GM21825 (cell line): ENCODE data around the gene SLC1A3.
"Not testable (repeated sequence)": the region's sequence is repeated elsewhere in the genome, so short reads cannot be mapped to it uniquely, and the experiment has no call there.

Experiments
- ATAC-seq: cut with Tn5 transposase; IDR thresholded peaks from one replicate; pipeline ENCODE4 v1.9.1; 2021; ENCODE audit warnings: mild to moderate bottlenecking, moderate library complexity; ENCODE audit not compliant: unreplicated experiment

Gene SLC1A3

GRCh38 chr5:36606428-36607113 lies at the start of gene SLC1A3:
TSS of gene SLC1A3 (plus strand) at chr5:36606606. CDS start at chr5:36608424, 1,818 bp downstream.
- peak; percentile 93 for ATAC-seq

- no peak for ATAC-seq
These were observed 47.8 kb upstream of the SLC1A3 start for GRCh38 chr5:36558641-36559040.

GRCh38 chr5:36561601-36562000 lies 44.8 kb upstream of the SLC1A3 start:
- ATAC-seq = no peak

GRCh38 chr5:36569491-36569890 lies 36.9 kb upstream of the SLC1A3 start:
- ATAC-seq = no peak

GRCh38 chr5:36570301-36571095 lies 35.9 kb upstream of the SLC1A3 start:
- ATAC-seq = no peak

- ATAC-seq = no peak
These were observed 34.9 kb upstream of the SLC1A3 start for GRCh38 chr5:36571401-36572042.

GRCh38 chr5:36573438-36573837 lies 33.0 kb upstream of the SLC1A3 start:
- ATAC-seq = no peak

GRCh38 chr5:36575361-36575781 lies 31.0 kb upstream of the SLC1A3 start:
- ATAC-seq = no peak

GRCh38 chr5:36576721-36577120 lies 29.7 kb upstream of the SLC1A3 start:
- no peak for ATAC-seq

- not testable (repeated sequence) for ATAC-seq
These were observed 26.5 kb upstream of the SLC1A3 start for GRCh38 chr5:36579858-36580257.

GRCh38 chr5:36581070-36581469 lies 25.3 kb upstream of the SLC1A3 start:
- ATAC-seq = no peak

GRCh38 chr5:36584009-36584875 lies 22.2 kb upstream of the SLC1A3 start:
- no peak for ATAC-seq

- ATAC-seq = no peak
These were observed 20.7 kb upstream of the SLC1A3 start for GRCh38 chr5:36585701-36586100.

GRCh38 chr5:36587354-36587753 lies 19.1 kb upstream of the SLC1A3 start:
- ATAC-seq = no peak

- ATAC-seq = not testable (repeated sequence)
These were observed 16.7 kb upstream of the SLC1A3 start for GRCh38 chr5:36589735-36590134.

- ATAC-seq = no peak
These were observed 15.7 kb upstream of the SLC1A3 start for GRCh38 chr5:36590513-36591286.

- ATAC-seq = no peak
These were observed 12.5 kb upstream of the SLC1A3 start for GRCh38 chr5:36593867-36594266.

GRCh38 chr5:36596247-36596646 lies 10.2 kb upstream of the SLC1A3 start:
- no peak for ATAC-seq

GRCh38 chr5:36596756-36597155 lies 9.7 kb upstream of the SLC1A3 start:
- ATAC-seq = no peak

GRCh38 chr5:36598045-36598444 lies 8.4 kb upstream of the SLC1A3 start:
- ATAC-seq = no peak
